Measurements from ENCODE around the gene USP24.
"Not testable (repeated sequence)": the region's sequence is repeated elsewhere in the genome, so short reads cannot be mapped to it uniquely, and the experiment has no call there.

Gene USP24

GRCh38 chr1:55128418-55128995, 86.7 kb downstream of the USP24 start:
- no peak for DNase-seq (ENCODE audit: low read depth in 2 of 2)

GRCh38 chr1:55127827-55128343, 87.3 kb downstream of the USP24 start:
- DNase-seq (ENCODE audit: low read depth in 2 of 2), result no peak

GRCh38 chr1:55124470-55124869, 90.7 kb downstream of the USP24 start:
- no peak for DNase-seq (ENCODE audit: low read depth in 2 of 2)

- no peak for DNase-seq (ENCODE audit: low read depth in 2 of 2)
Measured at GRCh38 chr1:55120538-55120937, 94.6 kb downstream of the USP24 start.

- no peak for DNase-seq (ENCODE audit: low read depth in 2 of 2)
Measured at GRCh38 chr1:55118651-55119329, 96.4 kb downstream of the USP24 start.

- DNase-seq (ENCODE audit: low read depth in 2 of 2), result no peak
Measured at GRCh38 chr1:55117941-55118340, 97.2 kb downstream of the USP24 start.

GRCh38 chr1:55109005-55109404, 106.2 kb downstream of the USP24 start:
- DNase-seq (ENCODE audit: low read depth in 2 of 2), result not testable (repeated sequence)

GRCh38 chr1:55107101-55107500, 108.1 kb downstream of the USP24 start:
- no peak for DNase-seq (ENCODE audit: low read depth in 2 of 2)

- no peak for DNase-seq (ENCODE audit: low read depth in 2 of 2)
Measured at GRCh38 chr1:55103891-55104290, 111.3 kb downstream of the USP24 start.

GRCh38 chr1:55095095-55095494, 120.1 kb downstream of the USP24 start:
- DNase-seq (ENCODE audit: low read depth in 2 of 2), result no peak

- DNase-seq (ENCODE audit: low read depth in 2 of 2), result no peak
Measured at GRCh38 chr1:55092475-55092874, 122.7 kb downstream of the USP24 start.

- no peak for DNase-seq (ENCODE audit: low read depth in 2 of 2)
Measured at GRCh38 chr1:55089683-55090082, 125.5 kb downstream of the USP24 start.

- no peak for DNase-seq (ENCODE audit: low read depth in 2 of 2)
Measured at GRCh38 chr1:55088413-55088812, 126.8 kb downstream of the USP24 start.

- DNase-seq (ENCODE audit: low read depth in 2 of 2), result no peak
Measured at GRCh38 chr1:55087439-55087838, 127.7 kb downstream of the USP24 start.

- no peak for DNase-seq (ENCODE audit: low read depth in 2 of 2)
Measured at GRCh38 chr1:55084257-55084656, 130.9 kb downstream of the USP24 start.

- no peak for DNase-seq (ENCODE audit: low read depth in 2 of 2)
Measured at GRCh38 chr1:55081905-55082296, 133.3 kb downstream of the USP24 start.

GRCh38 chr1:55081188-55081904, 133.8 kb downstream of the USP24 start:
- DNase-seq (ENCODE audit: low read depth in 2 of 2), result no peak

- DNase-seq (ENCODE audit: low read depth in 2 of 2), result no peak
Measured at GRCh38 chr1:55079651-55080050, 135.5 kb downstream of the USP24 start.

- DNase-seq (ENCODE audit: low read depth in 2 of 2), result no peak
Measured at GRCh38 chr1:55078470-55078869, 136.7 kb downstream of the USP24 start.

- DNase-seq (ENCODE audit: low read depth in 2 of 2), result no peak
Measured at GRCh38 chr1:55076356-55076755, 138.8 kb downstream of the USP24 start.

GRCh38 chr1:55074455-55074854, 140.7 kb downstream of the USP24 start:
- DNase-seq (ENCODE audit: low read depth in 2 of 2), result no peak

GRCh38 chr1:55073187-55073916, 141.8 kb downstream of the USP24 start:
- DNase-seq (ENCODE audit: low read depth in 2 of 2), result no peak
